ENCODE data around the gene ZDHHC6. TPM values are rescaled to one million over a fixed set of nuclear protein-coding genes. Genes with fewer than 3 reads are reported as not detected.
A peak's percentile ranks its signal among the peaks of the same experiment; 100 is the strongest.
"Not testable (repeated sequence)": the region's sequence is repeated elsewhere in the genome, so short reads cannot be mapped to it uniquely, and the experiment has no call there.

ZDHHC6 gene
- total and polyA plus RNA-seq, 2 donors from 2014 or later = 37.5 to 73.8 TPM

- Histone ChIP-seq H3K27me3 (ENCODE audit: control insufficient read depth, insufficient read depth, low read length) (no peaks in the 10 kb centered on the region), H3K27ac (ENCODE audit: low read depth in 2 of 2, low read length in 2 of 2) (peak overlapping the region in 1 of 2 donors; percentile 54), H3K9ac (ENCODE audit: low read length in 3 of 3) (no peak overlapping the region), H3K4me1 (ENCODE audit: control insufficient read depth in 2 of 3, insufficient read depth in 2 of 3, low read depth in 1 of 3, low read length in 3 of 3) (peaks cover 0 to 5% (median 0%) of the 10 kb centered on the region in 3 donors), H3K9me3 (ENCODE audit: control insufficient read depth in 2 of 3, insufficient read depth in 1 of 3, low read length in 3 of 3) (no peaks in the 10 kb centered on the region), H3K36me3 (ENCODE audit: control insufficient read depth in 2 of 3, insufficient read depth in 3 of 3, low read length in 3 of 3) (no peaks in the 10 kb centered on the region), H3K4me3 (ENCODE audit: low read length in 3 of 3) (no peak overlapping the region)
- DNase-seq (peak in 1 of 5 donors; percentile 50), FAIRE-seq (no peak)
- TF ChIP-seq CTCF (IDR thresholded peaks at IDR 0.05; ENCODE audit: borderline replicate concordance, extremely low read depth, insufficient read depth) = no peak
- intact Hi-C loops (cut with DNase I) = no loop called here
Observed at GRCh38 chr10:112389271-112389822, 57.4 kb downstream of the ZDHHC6 start.

- H3K27ac ChIP-seq (ENCODE audit: low read depth in 2 of 2, low read length in 2 of 2) = peak overlapping the region in 1 of 2 donors; percentile 14
- intact Hi-C loops (cut with DNase I) = no loop called here
- FAIRE-seq = no peak
Observed at GRCh38 chr10:112388548-112388947, 58.2 kb downstream of the ZDHHC6 start.

GRCh38 chr10:112388056-112388455, 58.7 kb downstream of the ZDHHC6 start:
- H3K27me3 ChIP-seq (ENCODE audit: control insufficient read depth, insufficient read depth, low read length); H3K4me1 ChIP-seq (ENCODE audit: control insufficient read depth in 2 of 3, insufficient read depth in 2 of 3, low read depth in 1 of 3, low read length in 3 of 3); intact Hi-C loops (cut with DNase I); H3K4me3 ChIP-seq (ENCODE audit: low read length in 3 of 3); DNase-seq; FAIRE-seq; H3K9ac ChIP-seq (ENCODE audit: low read length in 3 of 3); H3K27ac ChIP-seq (ENCODE audit: low read depth in 2 of 2, low read length in 2 of 2); H3K9me3 ChIP-seq (ENCODE audit: control insufficient read depth in 2 of 3, insufficient read depth in 1 of 3, low read length in 3 of 3); H3K36me3 ChIP-seq (ENCODE audit: control insufficient read depth in 2 of 3, insufficient read depth in 3 of 3, low read length in 3 of 3): not testable (repeated sequence)

More at GRCh38 chr10:112388548-112388947, 58.2 kb downstream of the ZDHHC6 start:
- Histone ChIP-seq H3K9me3 (ENCODE audit: control insufficient read depth in 2 of 3, insufficient read depth in 1 of 3, low read length in 3 of 3) (no peaks in the 10 kb centered on the region), H3K4me1 (ENCODE audit: control insufficient read depth in 2 of 3, insufficient read depth in 2 of 3, low read depth in 1 of 3, low read length in 3 of 3) (peaks cover 0 to 5% (median 0%) of the 10 kb centered on the region in 3 donors), H3K4me3 (ENCODE audit: low read length in 3 of 3) (no peak overlapping the region), H3K36me3 (ENCODE audit: control insufficient read depth in 2 of 3, insufficient read depth in 3 of 3, low read length in 3 of 3) (no peaks in the 10 kb centered on the region), H3K9ac (ENCODE audit: low read length in 3 of 3) (no peak overlapping the region), H3K27me3 (ENCODE audit: control insufficient read depth, insufficient read depth, low read length) (no peaks in the 10 kb centered on the region)
- TF ChIP-seq CTCF (IDR thresholded peaks at IDR 0.05; ENCODE audit: borderline replicate concordance, extremely low read depth, insufficient read depth) = no peak
- no peak for DNase-seq

GRCh38 chr10:112385201-112385600, 61.5 kb downstream of the ZDHHC6 start:
- Histone ChIP-seq H3K9ac (ENCODE audit: low read length in 3 of 3) (no peak overlapping the region), H3K4me1 (ENCODE audit: control insufficient read depth in 2 of 3, insufficient read depth in 2 of 3, low read depth in 1 of 3, low read length in 3 of 3) (peaks cover 0 to 5% (median 0%) of the 10 kb centered on the region in 3 donors), H3K36me3 (ENCODE audit: control insufficient read depth in 2 of 3, insufficient read depth in 3 of 3, low read length in 3 of 3) (no peaks in the 10 kb centered on the region), H3K4me3 (ENCODE audit: low read length in 3 of 3) (no peak overlapping the region), H3K27ac (ENCODE audit: low read depth in 2 of 2, low read length in 2 of 2) (no peak overlapping the region), H3K27me3 (ENCODE audit: control insufficient read depth, insufficient read depth, low read length) (no peaks in the 10 kb centered on the region), H3K9me3 (ENCODE audit: control insufficient read depth in 2 of 3, insufficient read depth in 1 of 3, low read length in 3 of 3) (no peaks in the 10 kb centered on the region)
- DNase-seq = no peak
- FAIRE-seq = no peak
- intact Hi-C loops (cut with DNase I) = no loop called here
- no peak for TF ChIP-seq CTCF (IDR thresholded peaks at IDR 0.05; ENCODE audit: borderline replicate concordance, extremely low read depth, insufficient read depth)

Data from kidney (tissue), 14 donors.